WTC11 (cell line): ENCODE results near the gene SNRPD2.

ENCODE experiments used
- ATF2 ChIP-seq: sonication (generic); formaldehyde crosslinking; IDR thresholded peaks from 2 replicates; pipeline ENCODE4 v1.8.1; 2022; ENCODE audit warnings: low read depth, missing genetic modification reagents, borderline replicate concordance
- ATF3 ChIP-seq: sonication (generic); formaldehyde crosslinking; conservative IDR thresholded peaks from 2 replicates; pipeline ENCODE4 v1.8.1; 2022; ENCODE audit warnings: mild to moderate bottlenecking, missing genetic modification reagents
- ESRRA ChIP-seq: sonication (generic); formaldehyde crosslinking; IDR thresholded peaks from 2 replicates; pipeline ENCODE4 v1.8.1; 2022; ENCODE audit warnings: mild to moderate bottlenecking, missing genetic modification reagents, borderline replicate concordance
- JUN ChIP-seq: sonication (generic); formaldehyde crosslinking; IDR thresholded peaks from 2 replicates; pipeline ENCODE4 v1.8.0; 2023; ENCODE audit warnings: mild to moderate bottlenecking, missing genetic modification reagents
- TF ChIP-seq, protein P1 (sequence below): fragments of 200-600 bp; IDR thresholded peaks from 2 replicates; pipeline ENCODE4 v1.8.0; 2022; ENCODE audit warnings: antibody characterized with exemption
- TF ChIP-seq, protein P2 (sequence below): sonication (generic); formaldehyde crosslinking; conservative IDR thresholded peaks from 2 replicates; pipeline ENCODE4 v1.8.1; 2023; ENCODE audit warnings: mild to moderate bottlenecking, low read depth, missing genetic modification reagents, moderate library complexity
- TF ChIP-seq, protein P3 (sequence below): sonication (generic); formaldehyde crosslinking; IDR thresholded peaks from 2 replicates; pipeline ENCODE4 v1.8.0; 2022; ENCODE audit warnings: mild to moderate bottlenecking, missing genetic modification reagents

DNA sequence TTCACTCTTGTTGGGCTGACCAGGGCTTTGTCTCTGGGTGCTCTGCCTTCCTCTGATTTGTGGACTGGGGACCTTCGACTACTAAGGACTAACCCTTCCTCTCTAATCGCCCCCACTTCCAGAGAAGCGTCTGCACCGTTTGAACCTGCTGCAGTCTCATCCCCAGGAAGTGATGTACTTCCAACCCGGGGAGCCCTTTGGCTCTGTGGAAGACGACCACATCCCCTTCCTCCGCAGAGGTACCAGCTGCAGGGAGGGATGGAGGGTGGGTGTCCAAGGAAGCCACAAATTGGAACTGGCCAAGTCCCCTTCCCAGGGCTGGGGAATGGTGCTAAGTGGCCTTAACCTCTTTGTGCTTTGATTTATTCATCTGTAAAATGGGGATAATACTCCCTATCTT is 9.9 kb upstream of the SNRPD2 start:
- TF ChIP-seq ATF3 (CRISPR knock-in tag): no peak
- TF ChIP-seq ATF2: no peak
- TF ChIP-seq, protein P1, sequence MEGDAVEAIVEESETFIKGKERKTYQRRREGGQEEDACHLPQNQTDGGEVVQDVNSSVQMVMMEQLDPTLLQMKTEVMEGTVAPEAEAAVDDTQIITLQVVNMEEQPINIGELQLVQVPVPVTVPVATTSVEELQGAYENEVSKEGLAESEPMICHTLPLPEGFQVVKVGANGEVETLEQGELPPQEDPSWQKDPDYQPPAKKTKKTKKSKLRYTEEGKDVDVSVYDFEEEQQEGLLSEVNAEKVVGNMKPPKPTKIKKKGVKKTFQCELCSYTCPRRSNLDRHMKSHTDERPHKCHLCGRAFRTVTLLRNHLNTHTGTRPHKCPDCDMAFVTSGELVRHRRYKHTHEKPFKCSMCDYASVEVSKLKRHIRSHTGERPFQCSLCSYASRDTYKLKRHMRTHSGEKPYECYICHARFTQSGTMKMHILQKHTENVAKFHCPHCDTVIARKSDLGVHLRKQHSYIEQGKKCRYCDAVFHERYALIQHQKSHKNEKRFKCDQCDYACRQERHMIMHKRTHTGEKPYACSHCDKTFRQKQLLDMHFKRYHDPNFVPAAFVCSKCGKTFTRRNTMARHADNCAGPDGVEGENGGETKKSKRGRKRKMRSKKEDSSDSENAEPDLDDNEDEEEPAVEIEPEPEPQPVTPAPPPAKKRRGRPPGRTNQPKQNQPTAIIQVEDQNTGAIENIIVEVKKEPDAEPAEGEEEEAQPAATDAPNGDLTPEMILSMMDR: no peak
- TF ChIP-seq, protein P2, sequence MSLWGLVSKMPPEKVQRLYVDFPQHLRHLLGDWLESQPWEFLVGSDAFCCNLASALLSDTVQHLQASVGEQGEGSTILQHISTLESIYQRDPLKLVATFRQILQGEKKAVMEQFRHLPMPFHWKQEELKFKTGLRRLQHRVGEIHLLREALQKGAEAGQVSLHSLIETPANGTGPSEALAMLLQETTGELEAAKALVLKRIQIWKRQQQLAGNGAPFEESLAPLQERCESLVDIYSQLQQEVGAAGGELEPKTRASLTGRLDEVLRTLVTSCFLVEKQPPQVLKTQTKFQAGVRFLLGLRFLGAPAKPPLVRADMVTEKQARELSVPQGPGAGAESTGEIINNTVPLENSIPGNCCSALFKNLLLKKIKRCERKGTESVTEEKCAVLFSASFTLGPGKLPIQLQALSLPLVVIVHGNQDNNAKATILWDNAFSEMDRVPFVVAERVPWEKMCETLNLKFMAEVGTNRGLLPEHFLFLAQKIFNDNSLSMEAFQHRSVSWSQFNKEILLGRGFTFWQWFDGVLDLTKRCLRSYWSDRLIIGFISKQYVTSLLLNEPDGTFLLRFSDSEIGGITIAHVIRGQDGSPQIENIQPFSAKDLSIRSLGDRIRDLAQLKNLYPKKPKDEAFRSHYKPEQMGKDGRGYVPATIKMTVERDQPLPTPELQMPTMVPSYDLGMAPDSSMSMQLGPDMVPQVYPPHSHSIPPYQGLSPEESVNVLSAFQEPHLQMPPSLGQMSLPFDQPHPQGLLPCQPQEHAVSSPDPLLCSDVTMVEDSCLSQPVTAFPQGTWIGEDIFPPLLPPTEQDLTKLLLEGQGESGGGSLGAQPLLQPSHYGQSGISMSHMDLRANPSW: no peak
- TF ChIP-seq, protein P3, sequence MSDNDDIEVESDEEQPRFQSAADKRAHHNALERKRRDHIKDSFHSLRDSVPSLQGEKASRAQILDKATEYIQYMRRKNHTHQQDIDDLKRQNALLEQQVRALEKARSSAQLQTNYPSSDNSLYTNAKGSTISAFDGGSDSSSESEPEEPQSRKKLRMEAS (CRISPR knock-in tag): no peak
- TF ChIP-seq JUN (CRISPR knock-in tag): no peak
- no peak for TF ChIP-seq ESRRA (CRISPR knock-in tag)
